Spleen (tissue), 11 donors: ENCODE measurements around the gene CRYBG3. TPM values are rescaled to one million over a fixed set of nuclear protein-coding genes. Genes with fewer than 3 reads are reported as not detected.

Experiments used
- DNase-seq: peaks from one replicate; pipeline ENCODE4 v3.0.0-alpha.2; 2020
- H3K27ac ChIP-seq, 8 donors: fragments of 200-600 bp; sonication (generic) in 7 of 8; 1 replicate in 4 of 8; 2 replicates in 4 of 8; pipeline versions ENCODE4 v1.5.0 to v1.8.0; 2016 to 2021; ENCODE audit warnings: inconsistent platforms in 4 of 8, mild to moderate bottlenecking in 4 of 8, moderate library complexity in 1 of 8
- H3K27me3 ChIP-seq, 7 donors: fragments of 200-600 bp; sonication (generic) in 6 of 7; replicated peaks in 1 of 7; 1 replicate in 4 of 7; 2 replicates in 3 of 7; pipeline versions ENCODE4 v1.5.0 to v1.8.0; 2016 to 2021; ENCODE audit warnings: inconsistent platforms in 3 of 7, mild to moderate bottlenecking in 1 of 7
- H3K36me3 ChIP-seq, 6 donors: fragments of 200-600 bp; sonication (generic) in 5 of 6; 1 replicate in 4 of 6; 2 replicates in 2 of 6; pipeline versions ENCODE4 v1.5.0 to v1.8.0; 2016 to 2021; ENCODE audit warnings: inconsistent platforms in 2 of 6
- H3K4me1 ChIP-seq, 6 donors: fragments of 200-600 bp; sonication (generic) in 5 of 6; 1 replicate in 3 of 6; 2 replicates in 3 of 6; pipeline versions ENCODE4 v1.5.0 to v1.8.0; 2016 to 2021; ENCODE audit warnings: inconsistent platforms in 3 of 6
- H3K4me3 ChIP-seq, 8 donors: fragments of 200-600 bp; sonication (generic) in 7 of 8; 1 replicate in 4 of 8; 2 replicates in 4 of 8; pipeline versions ENCODE4 v1.5.0 to v1.8.0; 2016 to 2021; ENCODE audit warnings: inconsistent platforms in 4 of 8, mild to moderate bottlenecking in 4 of 8, moderate library complexity in 2 of 8
- H3K9me3 ChIP-seq, 8 donors: fragments of 200-600 bp; sonication (generic) in 7 of 8; 1 replicate in 4 of 8; 2 replicates in 4 of 8; pipeline versions ENCODE4 v1.5.0 to v1.8.0; 2016 to 2021; ENCODE audit warnings: inconsistent platforms in 4 of 8
- POLR2A ChIP-seq, 3 donors: fragments of 450-650 bp; IDR thresholded peaks; one replicate each; pipeline ENCODE4 v1.5.1; 2017; ENCODE audit warnings: antibody characterized with exemption in 3 of 3, mild to moderate bottlenecking in 1 of 3
- POLR2AphosphoS5 ChIP-seq, 3 donors: sonication (generic); formaldehyde crosslinking; IDR thresholded peaks; one replicate each; pipeline ENCODE4 v1.5.1; 2017; ENCODE audit warnings: antibody characterized with exemption in 3 of 3
- WGBS, 5 donors: extraction: QIAGEN DNeasy Blood & Tissue Kit in 3 of 5; methylation state at CpG; one replicate each; pipeline versions ENCODE4 v1.1.5 to v1.1.7; 2013 to 2018; 5-methylcytosine and 5-hydroxymethylcytosine counted together
- intact Hi-C: fragments of 100-400 bp; cut with DNase I; formaldehyde crosslinking; loops from one replicate; pipeline ENCODE4 v1.15.0; 2023; ENCODE audit warnings: low total_unique reads
- polyA plus RNA-seq, 3 donors: library from polyadenylated mRNA; stranded (reverse); fragments of 200-250 nt; gene quantifications; one replicate each; pipeline ENCODE4 v1.2.1, GENCODE V29; 2013
- total RNA-seq, 7 donors: library from RNA; depleted of rRNA in 3 of 7; stranded (reverse); fragments of >200 nt in 3 of 7; fragmentation: NEBNext Ultra II Directional in 4 of 7; extraction: Animal tissue kit (Norgen Biotek cat#: 25700) in 4 of 7; gene quantifications; one replicate each; pipeline versions ENCODE4 v1.1.0 to v1.2.1, GENCODE V29; 2016 to 2021
- TF ChIP-seq, protein P1 (sequence below), 11 experiments: fragments of 200-600 bp in 7 of 11; fragments of 450-650 bp in 4 of 11; sonication (generic) in 4 of 11; IDR thresholded peaks in 8 of 11; conservative IDR thresholded peaks in 3 of 11; 1 replicate in 7 of 11; 2 replicates in 4 of 11; pipeline versions ENCODE4 v1.4.0 to v1.8.0; 2016 to 2021; ENCODE audit warnings: antibody characterized with exemption in 11 of 11, inconsistent platforms in 4 of 11, mild to moderate bottlenecking in 1 of 11
- donor health status: healthy with polysubstance abuse.
- donor health status: DM: no; HTN: no; CAD: no; lungs with moderate emphysema.
- donor health status: DM: no; HTN: no; CAD: no.
- donor health status: Bipolar disorder and iron deficiency.
- donor health status: healthy.
- donor health status: DM: no; HTN: no; CAD: no.
- donor health status: DM: yes; HTN: yes; CAD: no.

CRYBG3 gene
- total and polyA plus RNA-seq, 10 donors = 1.5 to 22.6 (median 17.6) TPM

DNA sequence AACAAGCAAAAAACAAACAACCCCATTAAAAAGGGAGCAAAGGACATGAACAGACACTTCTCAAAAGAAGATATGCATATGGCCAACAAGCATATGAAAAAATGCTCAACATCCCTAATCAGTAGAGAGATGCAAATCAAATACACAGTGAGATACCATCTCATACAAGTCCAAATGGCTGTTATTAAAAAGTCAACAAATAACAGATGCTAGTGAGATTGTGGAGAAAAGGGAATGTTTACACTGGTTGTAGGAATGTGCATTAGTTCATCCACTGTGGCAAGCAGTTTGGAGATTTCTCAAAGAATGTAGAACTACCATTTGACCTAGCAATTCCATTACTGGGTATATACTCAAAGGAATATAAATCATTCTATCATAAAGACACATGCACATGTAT, 105.9 kb downstream of the CRYBG3 start:
- no peak for DNase-seq
- no peaks in the 10 kb centered on the region for H3K4me1 ChIP-seq
- H3K27ac ChIP-seq = no peak overlapping the region
- no peaks in the 10 kb centered on the region for H3K27me3 ChIP-seq
- peaks cover 0 to 21% (median 0%) of the 10 kb centered on the region in 6 donors for H3K36me3 ChIP-seq
- TF ChIP-seq, protein P1, sequence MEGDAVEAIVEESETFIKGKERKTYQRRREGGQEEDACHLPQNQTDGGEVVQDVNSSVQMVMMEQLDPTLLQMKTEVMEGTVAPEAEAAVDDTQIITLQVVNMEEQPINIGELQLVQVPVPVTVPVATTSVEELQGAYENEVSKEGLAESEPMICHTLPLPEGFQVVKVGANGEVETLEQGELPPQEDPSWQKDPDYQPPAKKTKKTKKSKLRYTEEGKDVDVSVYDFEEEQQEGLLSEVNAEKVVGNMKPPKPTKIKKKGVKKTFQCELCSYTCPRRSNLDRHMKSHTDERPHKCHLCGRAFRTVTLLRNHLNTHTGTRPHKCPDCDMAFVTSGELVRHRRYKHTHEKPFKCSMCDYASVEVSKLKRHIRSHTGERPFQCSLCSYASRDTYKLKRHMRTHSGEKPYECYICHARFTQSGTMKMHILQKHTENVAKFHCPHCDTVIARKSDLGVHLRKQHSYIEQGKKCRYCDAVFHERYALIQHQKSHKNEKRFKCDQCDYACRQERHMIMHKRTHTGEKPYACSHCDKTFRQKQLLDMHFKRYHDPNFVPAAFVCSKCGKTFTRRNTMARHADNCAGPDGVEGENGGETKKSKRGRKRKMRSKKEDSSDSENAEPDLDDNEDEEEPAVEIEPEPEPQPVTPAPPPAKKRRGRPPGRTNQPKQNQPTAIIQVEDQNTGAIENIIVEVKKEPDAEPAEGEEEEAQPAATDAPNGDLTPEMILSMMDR (IDR thresholded peaks at IDR 0.05 in 8 of 11, conservative IDR thresholded peaks at IDR 0.05 in 3 of 11) = no peak
- no peak for TF ChIP-seq POLR2AphosphoS5 (IDR thresholded peaks at IDR 0.05)
- no peak overlapping the region for H3K4me3 ChIP-seq
- intact Hi-C loops = no loop called here
- H3K9me3 ChIP-seq = no peaks in the 10 kb centered on the region

DNA sequence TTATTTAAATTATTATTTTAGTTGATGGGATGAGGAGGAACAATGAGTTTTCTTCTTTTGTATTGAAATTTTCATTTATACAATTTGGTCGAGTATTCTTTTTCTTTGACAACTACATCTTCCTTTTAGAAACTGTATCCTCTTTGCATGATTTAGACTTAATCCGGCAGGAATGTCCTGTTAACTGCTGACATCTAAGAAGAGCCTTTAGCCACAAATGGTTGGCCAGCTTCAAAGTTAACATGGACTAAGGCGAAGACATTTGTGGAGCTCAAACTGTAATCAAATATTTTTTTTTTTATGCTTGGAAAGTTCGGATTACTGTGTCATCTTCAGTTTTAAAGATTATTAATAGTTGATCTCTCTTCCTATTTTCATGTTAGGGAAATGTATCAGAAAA, 107.2 kb downstream of the CRYBG3 start:
- DNase-seq = no peak
- Histone ChIP-seq H3K27me3 (no peaks in the 10 kb centered on the region), H3K36me3 (peaks cover 0 to 28% (median 0%) of the 10 kb centered on the region in 6 donors), H3K4me1 (no peaks in the 10 kb centered on the region), H3K4me3 (no peak overlapping the region), H3K9me3 (no peaks in the 10 kb centered on the region), H3K27ac (no peak overlapping the region)
- intact Hi-C loops = no loop called here
- TF ChIP-seq, protein P1 (IDR thresholded peaks at IDR 0.05 in 8 of 11, conservative IDR thresholded peaks at IDR 0.05 in 3 of 11) = no peak
- WGBS, 5 donors = 81 to 91% (median 83%) methylated on average over 4 of the region's 4 CpGs

DNA sequence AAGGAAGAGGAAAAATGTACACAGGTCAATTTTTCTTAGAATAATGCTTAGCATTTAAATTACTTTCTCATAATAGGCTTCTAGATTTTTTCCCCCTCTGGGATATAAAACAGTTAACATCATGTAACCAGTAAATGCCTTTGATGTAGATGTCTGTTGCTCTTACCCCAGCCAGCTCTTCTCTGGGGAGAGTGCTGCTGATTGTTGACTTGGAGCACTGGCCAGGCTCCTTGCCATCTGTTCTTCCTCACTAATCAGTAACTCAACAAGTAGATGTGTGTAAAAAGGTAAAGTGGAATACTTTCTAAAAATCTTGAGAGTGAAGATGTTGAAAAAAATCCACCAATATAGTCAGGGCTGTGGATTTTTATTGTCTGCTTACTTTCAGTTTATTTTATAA, 108.2 kb downstream of the CRYBG3 start:
- no peak for TF ChIP-seq POLR2A (IDR thresholded peaks at IDR 0.05)
- TF ChIP-seq POLR2AphosphoS5 (IDR thresholded peaks at IDR 0.05) = no peak
- TF ChIP-seq, protein P1 (IDR thresholded peaks at IDR 0.05 in 8 of 11, conservative IDR thresholded peaks at IDR 0.05 in 3 of 11) = no peak
- H3K4me3 ChIP-seq = no peak overlapping the region
- no peaks in the 10 kb centered on the region for H3K9me3 ChIP-seq
- DNase-seq = no peak
- intact Hi-C loops = no loop called here
- H3K27ac ChIP-seq = no peak overlapping the region
- H3K36me3 ChIP-seq = peaks cover 0 to 24% (median 0%) of the 10 kb centered on the region in 6 donors
- no peaks in the 10 kb centered on the region for H3K4me1 ChIP-seq
- H3K27me3 ChIP-seq = no peaks in the 10 kb centered on the region

DNA sequence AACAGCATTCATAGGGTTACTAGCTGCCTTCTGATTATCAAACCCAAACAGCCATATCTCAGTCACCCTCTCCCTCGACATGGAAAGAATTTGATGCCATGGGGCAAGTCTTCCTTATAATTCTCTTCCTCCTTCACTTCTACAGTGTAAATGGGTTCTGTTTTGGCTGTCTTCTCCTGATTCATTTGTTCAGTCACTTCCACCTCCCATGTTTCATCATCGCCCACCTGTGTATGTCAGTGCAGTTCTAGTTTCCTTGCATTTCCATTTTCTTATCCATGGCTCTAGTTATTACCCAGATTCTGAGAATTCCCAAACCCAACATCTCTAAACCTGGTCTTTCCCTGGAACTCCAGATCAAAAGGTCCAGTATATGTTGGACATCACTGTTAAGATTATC, 109.4 kb downstream of the CRYBG3 start:
- TF ChIP-seq, protein P1 (IDR thresholded peaks at IDR 0.05 in 8 of 11, conservative IDR thresholded peaks at IDR 0.05 in 3 of 11) = no peak
- no peak for TF ChIP-seq POLR2AphosphoS5 (IDR thresholded peaks at IDR 0.05)
- no peak for TF ChIP-seq POLR2A (IDR thresholded peaks at IDR 0.05)
- WGBS, 5 donors = 50 to 88% (median 72%) methylated on average over 2 of the region's 2 CpGs
- no peak for DNase-seq
- Histone ChIP-seq H3K27me3 (no peaks in the 10 kb centered on the region), H3K4me1 (no peaks in the 10 kb centered on the region), H3K9me3 (no peaks in the 10 kb centered on the region), H3K27ac (no peak overlapping the region), H3K4me3 (no peak overlapping the region), H3K36me3 (peaks cover 0 to 32% (median 0%) of the 10 kb centered on the region in 6 donors)
- intact Hi-C loops = no loop called here
